Measurements from ENCODE around the gene CA11. TPM values are rescaled to one million over a fixed set of nuclear protein-coding genes. Genes with fewer than 3 reads are reported as not detected.
A peak's percentile ranks its signal among the peaks of the same experiment; 100 is the strongest.

CA11 gene
- total RNA-seq, 1 donor from 2014 or later = 12.6 TPM

DNA sequence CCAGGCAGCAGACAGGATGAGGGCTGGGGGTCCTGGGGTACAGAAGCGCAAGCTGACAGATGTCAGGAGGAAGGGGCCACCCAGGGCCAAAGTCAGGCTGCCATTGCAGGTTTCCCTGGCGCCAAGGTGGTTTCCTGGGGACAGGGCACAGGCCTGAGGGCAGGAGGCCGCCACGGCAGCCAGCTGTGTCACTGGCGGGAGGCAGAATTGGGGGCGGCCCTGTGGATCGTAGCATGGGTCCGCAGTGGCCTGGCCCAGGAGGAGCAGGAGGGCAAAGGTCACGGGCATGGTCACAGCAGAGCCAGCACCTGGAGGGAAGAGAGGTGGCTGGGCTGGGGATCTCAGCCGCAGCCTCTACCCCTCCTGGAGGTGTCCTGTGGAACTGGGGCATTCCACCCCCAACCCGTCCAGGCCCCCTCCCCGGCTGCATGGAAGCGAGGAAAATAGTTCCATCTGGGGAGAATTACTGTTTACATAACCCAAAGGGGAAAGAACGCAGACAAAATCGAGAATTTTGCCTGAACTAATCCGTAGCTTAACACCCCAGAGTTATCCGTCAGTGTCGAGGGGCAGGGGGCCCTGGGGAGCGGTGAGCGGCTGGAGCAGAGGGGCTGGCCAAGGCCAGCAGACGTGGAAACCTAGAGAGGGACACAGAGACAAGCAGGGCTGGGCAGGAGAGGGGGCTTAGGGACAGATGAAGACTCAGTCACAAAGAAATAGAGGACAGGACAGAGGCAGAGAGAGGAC lies 24.9 kb upstream of the CA11 start:
- no peak overlapping the region for H3K4me2 ChIP-seq
- no peak overlapping the region for H3K9ac ChIP-seq
- no peaks in the 10 kb centered on the region for H3K79me2 ChIP-seq (ENCODE audit: low read depth)
- Mint-ChIP-seq H3K4me3 (no peak overlapping the region), H3K27me3 (ENCODE audit: insufficient read depth, low read depth) (peaks cover 8% of the 10 kb centered on the region), H3K27ac (peak overlapping the region; percentile 78), H3K36me3 (no peaks in the 10 kb centered on the region), H3K9me3 (peaks cover 6% of the 10 kb centered on the region), H3K4me1 (peaks cover 35% of the 10 kb centered on the region)
- no peak overlapping the region for H3K4me3 ChIP-seq
- DNase-seq (ENCODE audit: low spot score) = no peak
- no peaks in the 10 kb centered on the region for H3K36me3 ChIP-seq
- TF ChIP-seq EZH2phosphoT487 (IDR thresholded peaks at IDR 0.05) = no peak
- TF ChIP-seq, protein P1, sequence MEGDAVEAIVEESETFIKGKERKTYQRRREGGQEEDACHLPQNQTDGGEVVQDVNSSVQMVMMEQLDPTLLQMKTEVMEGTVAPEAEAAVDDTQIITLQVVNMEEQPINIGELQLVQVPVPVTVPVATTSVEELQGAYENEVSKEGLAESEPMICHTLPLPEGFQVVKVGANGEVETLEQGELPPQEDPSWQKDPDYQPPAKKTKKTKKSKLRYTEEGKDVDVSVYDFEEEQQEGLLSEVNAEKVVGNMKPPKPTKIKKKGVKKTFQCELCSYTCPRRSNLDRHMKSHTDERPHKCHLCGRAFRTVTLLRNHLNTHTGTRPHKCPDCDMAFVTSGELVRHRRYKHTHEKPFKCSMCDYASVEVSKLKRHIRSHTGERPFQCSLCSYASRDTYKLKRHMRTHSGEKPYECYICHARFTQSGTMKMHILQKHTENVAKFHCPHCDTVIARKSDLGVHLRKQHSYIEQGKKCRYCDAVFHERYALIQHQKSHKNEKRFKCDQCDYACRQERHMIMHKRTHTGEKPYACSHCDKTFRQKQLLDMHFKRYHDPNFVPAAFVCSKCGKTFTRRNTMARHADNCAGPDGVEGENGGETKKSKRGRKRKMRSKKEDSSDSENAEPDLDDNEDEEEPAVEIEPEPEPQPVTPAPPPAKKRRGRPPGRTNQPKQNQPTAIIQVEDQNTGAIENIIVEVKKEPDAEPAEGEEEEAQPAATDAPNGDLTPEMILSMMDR (IDR thresholded peaks at IDR 0.05) = no peak
- no peak for TF ChIP-seq EZH2 (IDR thresholded peaks at IDR 0.05)
- H4K20me1 ChIP-seq (ENCODE audit: low read depth) = no peaks in the 10 kb centered on the region
- H2AFZ ChIP-seq (replicated peaks) = no peak overlapping the region
- H3F3A ChIP-seq (ENCODE audit: low read depth) = peaks cover 11% of the 10 kb centered on the region
- H3K9me3 ChIP-seq (ENCODE audit: low read depth) = no peaks in the 10 kb centered on the region
- H3K27ac ChIP-seq = no peak overlapping the region
- H3K27me3 ChIP-seq = peaks cover 16% of the 10 kb centered on the region
- peaks cover 25% of the 10 kb centered on the region for H3K4me1 ChIP-seq

DNA sequence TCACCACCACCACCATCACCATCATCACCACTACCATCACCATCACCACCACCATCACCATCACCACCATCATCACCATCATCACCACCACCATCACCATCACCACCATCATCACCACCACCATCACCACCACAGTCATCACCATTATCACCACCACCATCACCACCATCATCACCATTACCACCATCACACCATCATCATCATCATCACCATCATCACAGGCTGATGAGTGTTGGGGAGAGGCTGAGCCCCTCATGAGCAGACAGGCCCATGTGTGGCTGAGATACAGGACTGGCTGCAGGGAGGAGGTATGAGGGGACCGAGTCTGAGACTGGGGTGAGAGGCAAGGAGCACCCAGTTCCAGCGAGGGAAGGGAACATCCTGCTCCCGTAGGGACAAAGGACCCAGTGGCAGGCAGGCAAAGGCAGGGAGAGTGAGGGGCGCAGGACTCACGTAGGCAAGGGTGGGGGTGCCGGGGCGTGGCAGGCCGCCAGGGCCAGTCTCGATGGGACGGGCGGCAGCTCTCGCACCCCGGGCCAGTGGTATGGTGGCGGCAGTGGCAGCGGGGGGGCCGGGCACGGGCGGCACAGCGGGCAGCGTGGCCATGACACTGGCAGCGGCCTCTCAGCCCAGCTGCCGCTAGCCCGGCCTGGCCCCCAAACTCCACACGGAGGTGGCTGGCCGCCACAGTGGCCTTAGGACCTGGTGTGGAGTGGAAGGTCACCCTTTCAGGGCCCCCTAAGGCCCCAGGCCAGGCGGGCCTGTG lies 24.1 kb upstream of the CA11 start:
- H3K9me3 Mint-ChIP-seq = peaks cover 6% of the 10 kb centered on the region
- H3K36me3 Mint-ChIP-seq = no peaks in the 10 kb centered on the region
- peak overlapping the region; percentile 73 for H3K4me3 Mint-ChIP-seq
- no peak overlapping the region for H3K9ac ChIP-seq
- no peak overlapping the region for H3K27ac Mint-ChIP-seq
- H3K4me1 ChIP-seq = peaks cover 21% of the 10 kb centered on the region
- H3K79me2 ChIP-seq (ENCODE audit: low read depth) = no peaks in the 10 kb centered on the region
- H3K4me3 ChIP-seq = no peak overlapping the region
- H3K27me3 Mint-ChIP-seq (ENCODE audit: insufficient read depth, low read depth) = peaks cover 8% of the 10 kb centered on the region
- H3K4me2 ChIP-seq = no peak overlapping the region
- peaks cover 31% of the 10 kb centered on the region for H3K4me1 Mint-ChIP-seq
- H3K9me3 ChIP-seq (ENCODE audit: low read depth) = no peaks in the 10 kb centered on the region
- peaks cover 16% of the 10 kb centered on the region for H3K27me3 ChIP-seq
- peaks cover 10% of the 10 kb centered on the region for H3F3A ChIP-seq (ENCODE audit: low read depth)
- no peaks in the 10 kb centered on the region for H3K36me3 ChIP-seq
- no peak for TF ChIP-seq EZH2 (IDR thresholded peaks at IDR 0.05)
- no peak for TF ChIP-seq EZH2phosphoT487 (IDR thresholded peaks at IDR 0.05)
- TF ChIP-seq, protein P1 (IDR thresholded peaks at IDR 0.05) = no peak
- no peak overlapping the region for H2AFZ ChIP-seq (replicated peaks)
- no peak overlapping the region for H3K27ac ChIP-seq
- no peak for DNase-seq (ENCODE audit: low spot score)
- H4K20me1 ChIP-seq (ENCODE audit: low read depth) = no peaks in the 10 kb centered on the region

DNA sequence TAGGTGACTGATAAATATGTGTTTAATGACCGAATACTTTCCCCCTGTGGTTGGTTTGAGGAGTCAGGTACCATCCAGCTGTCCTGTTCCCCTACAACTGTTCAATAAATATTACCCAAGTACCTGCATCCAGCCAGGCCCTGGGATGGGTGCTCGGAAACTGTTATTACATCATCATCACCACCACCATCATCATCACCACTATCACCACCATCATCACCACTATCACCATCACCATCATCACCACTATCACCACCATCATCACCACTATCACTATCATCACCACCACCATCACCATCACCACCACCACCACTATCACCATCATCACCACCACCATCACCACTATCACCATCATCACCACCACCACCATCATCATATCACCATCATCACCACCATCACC lies 22.8 kb upstream of the CA11 start:
- peaks cover 4% of the 10 kb centered on the region for H3K27me3 ChIP-seq
- no peak for DNase-seq (ENCODE audit: low spot score)

More for the DNA sequence above, 22.8 kb upstream of the CA11 start:
- Mint-ChIP-seq H3K4me1 (peaks cover 20% of the 10 kb centered on the region), H3K9me3 (peaks cover 6% of the 10 kb centered on the region), H3K36me3 (no peaks in the 10 kb centered on the region), H3K27ac (no peak overlapping the region), H3K27me3 (ENCODE audit: insufficient read depth, low read depth) (peaks cover 6% of the 10 kb centered on the region), H3K4me3 (peak overlapping the region; percentile 41)
- H3K9me3 ChIP-seq (ENCODE audit: low read depth) = no peaks in the 10 kb centered on the region
- H3K4me2 ChIP-seq = no peak overlapping the region
- no peak overlapping the region for H3K4me3 ChIP-seq
- peaks cover 12% of the 10 kb centered on the region for H3K4me1 ChIP-seq
- no peaks in the 10 kb centered on the region for H4K20me1 ChIP-seq (ENCODE audit: low read depth)
- H3K79me2 ChIP-seq (ENCODE audit: low read depth) = no peaks in the 10 kb centered on the region
- H2AFZ ChIP-seq (replicated peaks) = no peak overlapping the region
- no peak overlapping the region for H3K27ac ChIP-seq
- TF ChIP-seq EZH2 (IDR thresholded peaks at IDR 0.05) (no peak), EZH2phosphoT487 (IDR thresholded peaks at IDR 0.05) (no peak)
- TF ChIP-seq, protein P1 (IDR thresholded peaks at IDR 0.05) = no peak
- H3F3A ChIP-seq (ENCODE audit: low read depth) = peaks cover 5% of the 10 kb centered on the region
- no peaks in the 10 kb centered on the region for H3K36me3 ChIP-seq
- no peak overlapping the region for H3K9ac ChIP-seq

Data from neural progenitor cell (in vitro differentiated cells).